Epithelial cell of proximal tubule (primary cell): Measurements from ENCODE around the gene PEAK3. TPM values are rescaled to one million over a fixed set of nuclear protein-coding genes. Genes with fewer than 3 reads are reported as not detected.
A peak's percentile ranks its signal among the peaks of the same experiment; 100 is the strongest.

Experiments
- DNase-seq: peaks from one replicate; pipeline ENCODE4 v3.0.0-alpha.2; 2011; ENCODE audit warnings: low read depth
- H3K4me3 ChIP-seq: 2 replicates; pipeline ENCODE4 v1.5.1; 2011; ENCODE audit warnings: low read depth, mild to moderate bottlenecking, low read length
- total RNA-seq: library from RNA; depleted of rRNA; stranded (reverse); fragments of >200 nt; gene quantifications from 2 replicates; pipeline ENCODE4 v1.2.3, GENCODE V29; 2015
- TF ChIP-seq, protein P1 (sequence below): conservative IDR thresholded peaks from 2 replicates; pipeline ENCODE4 v1.5.1; 2012; ENCODE audit warnings: low read depth, mild to moderate bottlenecking, low read length

Gene PEAK3
- total RNA-seq, 1 donor from 2014 or later: not detected

DNA sequence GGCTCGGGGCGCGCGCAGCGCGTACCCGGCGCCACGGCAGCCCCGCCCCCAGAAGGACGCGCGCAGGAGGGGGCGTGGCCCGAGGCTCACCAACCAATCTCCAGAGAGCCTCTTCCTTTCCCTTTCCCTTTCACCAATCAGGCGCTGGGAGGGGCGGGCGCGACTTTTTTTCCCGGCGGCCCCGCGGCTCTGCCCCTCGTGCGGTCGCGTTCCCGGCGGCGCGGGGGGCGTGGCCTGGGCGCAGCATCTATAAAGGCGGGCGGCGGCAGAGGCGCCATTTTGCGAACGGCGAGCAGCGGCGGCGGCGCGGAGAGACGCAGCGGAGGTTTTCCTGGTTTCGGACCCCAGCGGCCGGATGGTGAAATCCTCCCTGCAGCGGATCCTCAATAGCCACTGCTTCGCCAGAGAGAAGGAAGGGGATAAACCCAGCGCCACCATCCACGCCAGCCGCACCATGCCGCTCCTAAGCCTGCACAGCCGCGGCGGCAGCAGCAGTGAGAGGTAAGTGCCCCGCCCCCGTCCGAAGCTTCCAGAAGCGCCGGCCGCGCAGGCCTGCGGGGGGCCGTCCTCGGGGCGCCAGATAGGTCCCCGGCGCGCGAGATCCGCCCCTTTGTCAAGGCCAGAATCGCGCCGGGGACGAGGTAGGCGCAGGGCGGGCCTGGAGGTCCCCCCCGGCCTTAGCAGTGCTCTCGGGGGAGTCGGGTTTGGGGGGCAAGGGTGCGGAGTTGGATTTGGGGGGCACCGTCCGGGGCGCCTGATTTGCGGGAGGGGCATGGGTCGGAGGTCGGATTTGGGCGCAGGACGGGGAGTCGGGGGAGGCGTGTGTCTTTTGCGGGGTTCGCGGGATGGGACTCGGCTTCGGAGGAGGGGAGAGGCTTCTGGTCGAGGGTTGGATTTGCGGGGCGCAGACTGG lies 12.5 kb downstream of the PEAK3 start:
- peak overlapping the region; percentile 99 for H3K4me3 ChIP-seq
- TF ChIP-seq, protein P1, sequence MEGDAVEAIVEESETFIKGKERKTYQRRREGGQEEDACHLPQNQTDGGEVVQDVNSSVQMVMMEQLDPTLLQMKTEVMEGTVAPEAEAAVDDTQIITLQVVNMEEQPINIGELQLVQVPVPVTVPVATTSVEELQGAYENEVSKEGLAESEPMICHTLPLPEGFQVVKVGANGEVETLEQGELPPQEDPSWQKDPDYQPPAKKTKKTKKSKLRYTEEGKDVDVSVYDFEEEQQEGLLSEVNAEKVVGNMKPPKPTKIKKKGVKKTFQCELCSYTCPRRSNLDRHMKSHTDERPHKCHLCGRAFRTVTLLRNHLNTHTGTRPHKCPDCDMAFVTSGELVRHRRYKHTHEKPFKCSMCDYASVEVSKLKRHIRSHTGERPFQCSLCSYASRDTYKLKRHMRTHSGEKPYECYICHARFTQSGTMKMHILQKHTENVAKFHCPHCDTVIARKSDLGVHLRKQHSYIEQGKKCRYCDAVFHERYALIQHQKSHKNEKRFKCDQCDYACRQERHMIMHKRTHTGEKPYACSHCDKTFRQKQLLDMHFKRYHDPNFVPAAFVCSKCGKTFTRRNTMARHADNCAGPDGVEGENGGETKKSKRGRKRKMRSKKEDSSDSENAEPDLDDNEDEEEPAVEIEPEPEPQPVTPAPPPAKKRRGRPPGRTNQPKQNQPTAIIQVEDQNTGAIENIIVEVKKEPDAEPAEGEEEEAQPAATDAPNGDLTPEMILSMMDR: no peak
- peak; percentile 41 for DNase-seq

DNA sequence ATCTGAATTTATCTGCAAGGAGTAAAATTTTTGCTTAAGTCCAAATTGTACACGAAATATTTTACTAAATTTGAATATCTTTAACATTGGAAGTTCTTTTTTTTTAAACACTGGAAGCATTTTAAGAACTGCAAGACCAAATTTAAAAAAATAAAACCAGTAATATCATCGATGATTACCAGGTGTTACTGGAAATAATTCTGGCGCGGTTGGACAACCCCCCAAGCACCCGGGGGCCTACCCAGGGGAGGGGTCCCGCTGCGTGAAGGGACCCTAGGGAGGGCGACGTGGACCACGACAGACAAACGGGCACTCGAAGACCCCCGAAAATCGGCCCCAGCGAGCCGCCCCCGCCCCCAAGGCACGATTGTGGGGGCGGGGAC lies 13.1 kb downstream of the PEAK3 start:
- TF ChIP-seq, protein P1: no peak
- no peak for DNase-seq
- peak overlapping the region; percentile 74 for H3K4me3 ChIP-seq

DNA sequence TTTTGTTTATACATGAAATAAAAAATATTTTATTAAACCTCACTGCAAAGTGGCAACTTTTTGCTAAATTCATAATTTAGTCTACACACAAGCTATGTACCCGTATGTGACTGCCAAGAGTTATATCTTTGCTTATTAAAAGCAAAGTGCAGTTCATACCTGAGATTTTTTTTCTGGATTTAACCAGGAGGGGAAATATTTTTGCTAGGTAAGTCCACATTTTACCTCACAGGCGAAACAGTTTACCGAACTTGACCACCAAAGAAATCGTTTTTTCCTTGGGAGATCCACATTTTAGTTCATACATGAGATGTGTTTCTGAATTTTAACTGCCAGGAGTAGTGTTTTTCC lies 13.5 kb downstream of the PEAK3 start:
- DNase-seq: no peak
- TF ChIP-seq, protein P1: no peak
- H3K4me3 ChIP-seq: peak overlapping the region; percentile 74

DNA sequence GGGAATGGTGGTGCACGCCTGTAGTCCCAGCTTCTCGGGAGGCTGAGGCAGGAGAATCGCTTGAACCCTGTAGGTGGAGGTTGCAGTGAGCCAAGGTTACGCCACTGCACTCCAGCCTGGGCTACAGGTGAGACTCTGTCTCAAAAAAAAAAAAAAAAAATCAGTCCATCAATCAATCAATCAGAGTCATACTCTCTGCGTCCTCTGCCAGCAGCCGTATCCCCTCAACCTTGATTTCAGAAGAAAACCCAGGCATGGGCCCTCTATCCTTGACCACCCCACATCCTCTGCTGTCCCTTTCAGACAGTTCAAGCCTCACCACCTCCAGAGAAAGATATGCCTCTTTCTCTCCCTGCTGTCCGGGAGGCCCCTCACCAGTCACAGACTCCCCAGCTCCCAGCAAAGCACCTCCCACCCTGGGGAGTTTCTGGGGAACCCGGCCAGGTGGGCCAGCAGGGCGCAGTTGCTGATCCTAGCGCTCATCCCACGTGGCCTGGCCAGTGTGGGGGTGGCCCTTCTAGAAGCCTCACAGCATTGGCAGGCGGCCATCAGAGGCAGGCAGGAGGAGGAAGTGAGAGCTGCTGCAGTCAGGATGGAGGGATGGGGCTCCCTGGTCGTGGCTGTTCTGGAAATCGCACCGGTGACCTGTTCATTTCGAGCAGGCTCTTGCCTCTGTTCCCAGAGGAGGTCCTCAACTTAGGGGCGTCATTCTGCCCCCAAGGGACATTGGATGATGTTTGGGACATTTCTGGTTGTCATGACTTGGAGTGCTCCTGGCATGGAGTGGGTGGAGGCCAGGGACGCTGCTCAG lies 15.6 kb downstream of the PEAK3 start:
- H3K4me3 ChIP-seq: no peak overlapping the region
- TF ChIP-seq, protein P1: no peak
- DNase-seq: no peak

DNA sequence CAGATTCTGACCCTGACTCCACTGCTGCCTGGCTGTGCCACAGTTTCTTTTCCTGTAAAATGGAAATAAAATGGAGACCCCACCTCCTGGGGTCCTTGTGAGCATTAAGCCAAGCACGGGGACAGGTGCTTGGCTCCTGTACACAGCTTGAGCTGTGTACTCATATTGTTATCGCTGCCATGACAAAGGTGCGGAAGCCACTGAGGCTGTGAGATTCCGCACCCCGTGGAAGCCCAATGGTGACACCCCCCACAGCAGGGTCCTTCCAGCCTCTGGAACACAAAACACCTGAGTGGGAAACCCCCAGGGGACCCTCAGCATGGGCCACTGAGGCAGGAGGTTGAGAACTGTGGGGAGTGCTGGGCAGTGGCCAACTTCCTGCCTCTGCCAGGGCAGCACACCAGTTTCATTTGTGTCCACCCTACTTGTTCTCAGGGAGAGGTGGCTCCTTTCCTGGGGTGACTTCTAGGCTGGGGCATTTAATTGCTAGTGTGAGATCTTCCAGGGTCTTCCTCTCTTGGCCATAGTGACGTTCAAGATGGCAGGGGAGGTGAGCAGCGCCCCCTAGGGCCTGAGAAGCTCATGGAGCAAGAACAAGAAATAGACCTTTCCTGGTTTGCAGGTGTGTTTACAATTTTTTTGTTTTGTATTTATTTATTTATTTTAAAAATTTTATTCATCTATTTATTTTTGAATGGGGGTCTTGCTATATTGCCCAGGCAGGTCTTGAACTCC lies 20.4 kb downstream of the PEAK3 start:
- no peak overlapping the region for H3K4me3 ChIP-seq
- TF ChIP-seq, protein P1: peak; percentile 79

DNA sequence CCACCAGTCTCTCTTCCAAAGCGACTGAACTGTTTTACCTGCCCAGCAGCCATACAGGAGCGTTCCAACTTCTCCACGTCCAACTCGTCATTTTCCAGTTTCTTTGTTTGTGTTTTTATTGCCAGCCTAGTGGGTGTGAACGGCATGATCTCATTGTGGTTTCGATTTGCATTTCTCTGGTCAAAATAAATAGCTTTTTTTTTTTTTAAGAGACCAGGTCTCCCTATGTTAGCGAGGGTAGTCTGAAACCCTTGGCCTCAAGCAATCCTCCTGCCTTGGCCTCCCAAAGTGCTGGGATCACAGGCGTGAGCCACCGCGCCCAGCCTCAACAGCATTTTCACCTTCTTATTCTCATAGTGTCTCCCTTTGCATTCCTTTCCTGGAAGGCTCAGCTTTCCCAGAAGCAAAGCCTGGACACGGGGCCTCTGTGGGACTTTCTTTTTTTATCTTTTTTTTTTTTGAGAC lies 21.6 kb downstream of the PEAK3 start:
- DNase-seq: no peak
- H3K4me3 ChIP-seq: no peak overlapping the region
- TF ChIP-seq, protein P1: no peak

More for the DNA sequence above, 20.4 kb downstream of the PEAK3 start:
- no peak for DNase-seq
